Measurements from ENCODE around the gene TFAP2C. TPM values are rescaled to one million over a fixed set of nuclear protein-coding genes. Genes with fewer than 3 reads are reported as not detected.
"Not testable (repeated sequence)": the region's sequence is repeated elsewhere in the genome, so short reads cannot be mapped to it uniquely, and the experiment has no call there.

Gene TFAP2C
- total RNA-seq, 1 experiment from 2014 or later: 1.9 TPM

DNA sequence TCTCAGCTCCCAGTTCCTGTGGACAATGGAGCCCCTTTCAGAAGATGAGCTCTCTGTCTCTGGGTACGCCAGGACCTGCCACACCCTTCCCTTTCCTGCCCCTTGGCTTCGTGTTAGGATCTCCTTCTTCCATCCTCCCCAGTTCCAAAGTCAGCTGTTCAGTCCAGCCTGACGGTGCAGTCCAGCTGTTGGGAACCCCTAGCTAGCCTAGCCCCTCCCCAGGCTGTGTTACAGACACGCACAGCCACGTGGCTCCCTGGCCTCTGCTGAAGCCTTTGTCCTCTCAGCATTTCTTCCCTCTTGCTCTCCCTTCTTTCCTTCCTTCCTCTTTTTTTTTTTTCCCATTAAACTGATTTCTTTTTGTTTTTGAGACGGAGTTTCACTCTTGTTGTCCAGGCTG is 12.4 kb upstream of the TFAP2C start:
- no peak for DNase-seq (ENCODE audit: low spot score)

DNA sequence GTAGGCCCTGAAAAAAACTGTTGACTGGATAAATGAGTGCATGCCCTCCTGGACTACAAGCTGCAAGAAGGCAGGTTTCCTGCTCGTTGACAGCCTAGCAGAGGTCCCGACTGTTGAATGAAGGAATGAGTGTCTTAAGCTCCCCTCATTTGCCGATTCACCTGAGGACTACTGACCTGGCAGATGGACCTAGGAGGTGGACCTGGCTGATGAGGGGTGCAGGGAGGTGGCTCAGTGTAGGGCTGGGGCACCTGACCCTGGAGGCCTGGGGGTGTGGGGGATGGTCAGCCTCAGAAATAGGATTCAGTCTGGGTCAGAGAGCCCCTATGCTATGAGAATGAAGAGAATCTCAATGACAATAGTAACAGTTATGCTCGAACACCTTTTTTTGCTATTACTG is 11.6 kb upstream of the TFAP2C start:
- DNase-seq (ENCODE audit: low spot score): no peak

DNA sequence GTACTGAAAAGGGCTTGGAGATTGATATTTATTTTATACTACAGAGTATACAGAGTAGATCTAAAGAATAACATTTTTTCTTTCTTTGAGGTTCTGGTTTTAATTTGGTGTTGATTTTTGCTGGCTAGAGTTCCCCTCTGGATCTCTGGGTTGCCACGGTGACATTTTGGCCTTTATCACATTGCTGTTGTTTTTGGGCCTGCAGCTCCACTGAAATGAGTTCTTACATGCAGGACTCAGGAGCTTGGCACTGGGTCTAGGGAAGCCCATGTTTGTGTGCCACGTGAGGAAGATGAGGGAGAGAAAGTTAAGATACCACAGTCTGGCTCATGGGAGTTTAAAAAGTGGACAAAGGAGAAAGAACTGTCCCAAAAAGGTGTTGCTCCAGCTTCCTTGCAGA is 7.4 kb upstream of the TFAP2C start:
- DNase-seq (ENCODE audit: low spot score): no peak

DNA sequence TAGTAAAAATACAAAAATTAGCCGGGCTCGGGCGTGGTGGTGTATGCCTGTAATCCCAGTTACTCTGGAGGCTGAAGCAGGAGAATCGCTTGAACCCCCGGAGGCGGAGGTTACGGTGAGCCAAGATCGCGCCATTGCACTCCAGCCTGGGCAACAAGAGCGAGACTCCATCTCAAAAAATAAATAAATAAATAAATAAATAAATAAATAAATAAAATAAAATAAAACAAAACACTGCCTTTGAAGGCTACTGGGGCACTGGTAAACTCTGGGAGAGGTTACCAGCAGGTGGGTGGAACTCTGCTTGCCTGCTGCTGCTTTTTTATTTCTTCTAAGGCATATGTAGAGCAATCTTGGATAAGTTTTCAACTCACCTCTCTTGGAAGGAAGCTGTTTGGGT is 5.2 kb upstream of the TFAP2C start:
- not testable (repeated sequence) for DNase-seq (ENCODE audit: low spot score)

DNA sequence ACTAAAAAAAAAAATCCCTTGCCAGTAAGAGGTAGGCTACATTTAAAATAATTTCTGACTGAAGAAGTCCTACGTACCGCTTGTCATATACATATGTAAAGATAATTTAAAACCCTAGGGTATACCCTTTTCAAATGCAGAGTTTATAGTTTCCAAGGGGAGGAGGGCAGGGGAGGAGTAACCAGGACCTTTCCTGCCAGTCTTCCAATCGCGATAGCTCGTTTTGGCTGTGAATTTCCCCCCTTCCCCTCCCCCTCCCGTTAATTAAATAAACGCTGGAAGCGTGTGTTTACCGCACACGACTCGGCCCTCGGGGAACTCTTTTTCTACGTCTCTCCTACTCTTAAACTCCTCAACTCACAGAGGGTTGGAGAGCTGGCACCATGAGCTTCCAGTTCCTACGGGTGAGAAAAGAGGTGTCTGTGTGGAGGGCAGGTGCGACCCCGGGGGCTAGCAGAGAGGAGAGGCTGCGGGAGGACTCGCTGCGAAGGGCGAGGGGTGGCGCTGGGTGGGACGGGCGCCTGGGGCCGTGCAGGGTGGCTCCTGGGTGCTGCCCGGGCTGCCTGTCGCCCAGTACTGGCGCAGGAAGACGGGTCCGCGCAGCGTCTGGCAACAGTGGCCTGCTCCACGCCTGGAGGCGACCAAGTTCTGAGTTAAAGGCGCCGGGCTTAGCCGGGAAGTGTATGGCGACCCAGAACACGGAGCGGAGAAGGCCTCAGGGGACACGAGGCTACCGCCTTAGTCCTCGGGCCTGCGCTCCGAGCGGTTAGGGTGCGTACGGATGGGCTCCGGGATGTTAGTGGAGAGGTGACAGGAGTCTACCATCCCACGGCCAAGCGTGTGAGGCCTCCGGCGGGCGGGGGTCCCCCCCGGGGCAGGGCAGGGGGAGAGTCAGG is 4.1 kb upstream of the TFAP2C start:
- DNase-seq (ENCODE audit: low spot score): no peak

DNA sequence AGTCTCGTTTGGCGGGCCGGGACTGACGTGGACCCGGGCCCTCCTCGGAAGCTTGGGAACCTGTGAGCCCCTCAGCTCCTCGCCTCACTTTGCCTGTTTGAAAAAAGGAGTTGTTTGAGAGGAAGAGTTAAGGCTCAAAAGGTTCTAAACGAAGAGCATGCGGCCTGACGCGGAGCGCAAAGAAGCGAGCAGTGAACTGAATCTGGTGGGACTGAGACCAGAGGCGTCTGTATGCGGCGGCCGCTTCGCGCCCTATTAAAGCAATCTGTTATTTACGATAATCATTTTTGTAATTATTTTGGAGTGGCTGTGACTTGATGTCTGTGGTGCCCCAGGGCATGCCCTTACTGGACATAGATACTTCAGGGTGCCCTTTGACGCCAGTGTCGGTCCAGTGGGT is 3.3 kb upstream of the TFAP2C start:
- no peak for DNase-seq (ENCODE audit: low spot score)

DNA sequence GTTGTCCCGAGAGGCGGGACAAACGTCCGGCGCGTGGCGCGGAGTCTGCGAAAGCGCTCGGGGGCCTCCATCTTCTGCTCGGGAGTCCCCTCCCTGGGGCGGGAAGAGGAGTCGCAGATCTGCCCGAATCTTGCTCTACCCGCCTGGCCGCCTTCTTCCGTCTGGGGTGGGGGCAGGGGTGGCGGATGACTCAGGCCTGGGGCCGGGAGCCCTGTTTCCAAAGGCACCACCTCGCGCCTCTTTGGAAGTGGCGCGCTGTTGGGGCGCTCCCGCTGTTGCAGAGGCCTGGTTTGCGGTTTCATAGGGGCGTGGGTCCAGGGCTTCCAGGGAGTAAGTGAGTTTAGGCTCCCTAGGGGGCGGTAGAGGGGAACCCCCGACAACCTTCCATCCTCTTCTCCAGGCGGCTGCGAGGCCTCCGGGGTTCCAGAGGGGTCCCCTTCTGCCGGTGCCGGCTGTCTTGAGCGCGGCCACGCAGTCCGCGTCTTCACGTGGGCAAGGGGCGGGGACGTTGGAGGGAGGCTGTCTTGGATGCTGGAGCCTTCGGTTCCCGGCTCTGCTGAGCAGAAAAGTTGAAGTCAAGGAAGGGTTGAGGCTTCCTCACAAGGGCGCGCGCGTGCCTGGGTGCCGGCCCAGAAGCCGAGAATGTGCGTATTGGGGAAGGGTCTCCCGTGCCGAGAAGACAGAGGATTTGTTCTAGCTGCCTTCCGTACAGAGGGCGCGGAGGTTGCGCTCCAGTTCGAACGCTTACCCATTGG is 2.6 kb upstream of the TFAP2C start:
- no peak for DNase-seq (ENCODE audit: low spot score)

DNA sequence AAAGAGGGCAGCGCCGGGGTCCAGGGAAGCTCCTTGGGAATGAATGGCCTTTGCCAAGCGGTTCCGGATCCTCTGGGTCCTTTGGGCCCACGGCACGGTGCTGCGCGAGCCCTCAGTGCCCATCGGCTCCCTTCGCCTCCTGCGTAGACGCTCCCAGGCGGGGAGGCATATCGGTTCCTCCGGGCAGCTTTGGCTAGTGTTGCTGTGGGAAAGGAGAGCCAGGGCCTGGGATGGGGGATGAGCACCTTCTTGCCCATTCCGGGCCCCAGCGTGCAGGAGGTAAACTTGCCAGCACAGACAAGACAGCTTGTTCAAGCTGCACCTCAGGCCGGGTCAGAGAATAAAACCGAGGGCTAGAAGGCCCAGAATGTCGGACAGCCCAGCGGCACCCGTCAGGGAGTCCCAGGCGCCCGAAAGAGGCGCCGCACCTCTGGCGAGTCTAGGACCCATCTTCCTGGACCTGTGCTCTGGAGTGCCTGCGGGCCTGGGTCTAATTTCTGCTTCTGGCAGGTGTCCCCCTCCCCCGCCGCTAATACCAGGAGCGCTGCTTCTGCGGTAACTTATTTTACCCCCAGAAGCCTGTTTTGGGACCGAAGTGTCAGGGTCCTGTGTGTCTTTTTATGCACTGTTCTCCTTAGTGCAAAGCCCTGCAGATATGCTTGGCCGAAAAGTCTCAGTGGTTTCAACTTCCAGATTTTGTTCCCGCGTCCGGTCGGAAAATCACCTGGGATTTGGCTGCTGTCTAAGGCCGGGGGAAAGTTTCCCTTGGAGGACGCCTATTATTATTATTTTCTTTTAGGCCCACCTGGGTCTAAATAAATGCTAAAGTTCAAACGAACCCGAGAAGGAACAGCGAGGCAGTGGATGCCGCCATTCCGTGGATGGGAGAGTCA is 1.7 kb upstream of the TFAP2C start:
- no peak for DNase-seq (ENCODE audit: low spot score)

DNA sequence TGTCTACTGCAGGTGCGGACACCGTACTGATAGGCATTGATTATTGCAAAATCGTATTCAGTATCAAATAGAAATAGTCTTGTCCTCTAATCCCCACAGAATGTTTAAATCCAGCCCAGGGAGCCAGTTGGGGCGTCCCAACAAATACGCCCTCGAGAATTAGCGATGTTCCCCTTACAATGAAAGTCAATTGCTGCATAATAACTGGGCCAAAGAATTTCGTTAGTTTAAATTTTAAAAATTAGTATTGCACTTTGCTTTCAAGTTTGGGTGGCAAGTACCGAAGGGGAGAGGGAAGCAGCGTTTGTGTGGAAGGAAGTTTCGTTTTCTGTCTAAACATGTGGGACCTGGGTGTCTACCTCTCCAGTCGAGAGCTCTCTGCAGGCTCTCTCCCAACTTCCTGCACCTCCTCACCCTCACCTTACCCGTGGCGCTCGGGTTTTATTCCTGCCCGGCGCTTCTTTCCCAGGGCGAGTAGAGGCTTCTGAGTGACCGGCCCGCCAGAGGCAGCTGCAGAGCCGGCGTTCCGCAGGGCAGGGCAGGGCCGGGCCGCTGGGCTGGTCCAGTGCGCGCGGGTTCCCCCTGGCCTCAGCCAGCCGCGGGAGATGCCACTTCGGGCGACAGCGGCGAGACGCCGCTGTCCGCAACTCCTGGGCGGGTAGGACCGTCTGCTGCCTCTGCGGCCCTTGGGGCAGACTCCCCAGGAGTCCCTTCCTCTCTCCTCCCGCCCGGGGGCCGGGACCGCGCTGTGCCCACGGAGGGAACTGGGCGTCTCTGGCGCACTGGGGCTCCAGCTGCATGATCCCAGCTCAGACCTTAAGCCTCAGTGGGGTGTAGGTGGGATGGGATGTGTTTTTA is 862 bp upstream of the TFAP2C start:
- no peak for DNase-seq (ENCODE audit: low spot score)

DNA sequence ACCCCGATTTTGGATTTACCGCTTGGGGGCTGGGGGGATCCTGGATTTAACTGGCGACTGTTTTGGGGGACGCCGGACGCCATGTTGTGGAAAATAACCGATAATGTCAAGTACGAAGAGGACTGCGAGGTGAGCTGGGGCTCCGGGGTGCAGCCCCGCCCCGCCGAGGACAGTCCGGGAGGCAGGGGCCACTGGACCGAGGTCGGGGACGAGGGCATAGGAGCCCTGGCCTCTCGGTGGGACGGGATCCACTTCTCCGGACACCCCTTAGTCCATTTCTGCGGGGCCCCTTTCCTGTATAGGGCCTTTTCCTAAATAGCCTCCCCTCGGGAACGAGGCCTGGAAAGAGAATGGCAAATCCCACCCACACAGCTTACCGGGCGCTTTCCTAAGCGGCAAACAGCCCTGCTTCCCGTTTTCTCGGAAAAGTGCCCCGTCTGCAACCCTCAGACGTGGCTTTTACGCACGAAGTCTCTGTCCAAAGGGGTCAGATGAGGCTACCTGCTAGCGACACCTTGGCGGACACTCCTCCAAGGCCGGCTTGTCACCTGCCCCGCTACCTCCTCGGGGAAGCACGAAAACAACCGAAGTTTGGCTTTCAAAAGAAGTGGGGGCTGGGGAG is 469 bp downstream of the TFAP2C start:
- peak; percentile 19 for DNase-seq (ENCODE audit: low spot score)

DNA sequence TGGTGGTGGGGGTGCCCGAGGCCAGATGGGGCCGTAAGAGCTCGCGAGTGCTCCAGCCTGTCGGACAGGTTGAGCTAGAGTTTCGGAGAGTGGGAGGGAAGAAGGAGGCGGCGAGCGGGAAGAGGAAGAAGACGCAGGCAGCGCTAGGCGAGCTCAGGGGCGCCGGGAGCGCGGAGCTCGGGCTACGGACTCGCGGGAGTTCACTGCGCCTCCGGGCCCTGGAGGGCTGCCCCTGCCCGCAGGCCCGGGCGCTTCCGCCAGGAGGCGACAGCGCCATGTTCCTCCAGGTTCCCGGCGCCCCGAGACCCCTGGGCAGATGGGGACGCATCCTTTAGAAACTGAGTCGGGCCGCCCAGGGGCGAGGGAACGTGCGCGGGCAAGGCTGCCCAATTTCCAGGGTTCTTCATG is 984 bp downstream of the TFAP2C start:
- peak; percentile 61 for DNase-seq (ENCODE audit: low spot score)

DNA sequence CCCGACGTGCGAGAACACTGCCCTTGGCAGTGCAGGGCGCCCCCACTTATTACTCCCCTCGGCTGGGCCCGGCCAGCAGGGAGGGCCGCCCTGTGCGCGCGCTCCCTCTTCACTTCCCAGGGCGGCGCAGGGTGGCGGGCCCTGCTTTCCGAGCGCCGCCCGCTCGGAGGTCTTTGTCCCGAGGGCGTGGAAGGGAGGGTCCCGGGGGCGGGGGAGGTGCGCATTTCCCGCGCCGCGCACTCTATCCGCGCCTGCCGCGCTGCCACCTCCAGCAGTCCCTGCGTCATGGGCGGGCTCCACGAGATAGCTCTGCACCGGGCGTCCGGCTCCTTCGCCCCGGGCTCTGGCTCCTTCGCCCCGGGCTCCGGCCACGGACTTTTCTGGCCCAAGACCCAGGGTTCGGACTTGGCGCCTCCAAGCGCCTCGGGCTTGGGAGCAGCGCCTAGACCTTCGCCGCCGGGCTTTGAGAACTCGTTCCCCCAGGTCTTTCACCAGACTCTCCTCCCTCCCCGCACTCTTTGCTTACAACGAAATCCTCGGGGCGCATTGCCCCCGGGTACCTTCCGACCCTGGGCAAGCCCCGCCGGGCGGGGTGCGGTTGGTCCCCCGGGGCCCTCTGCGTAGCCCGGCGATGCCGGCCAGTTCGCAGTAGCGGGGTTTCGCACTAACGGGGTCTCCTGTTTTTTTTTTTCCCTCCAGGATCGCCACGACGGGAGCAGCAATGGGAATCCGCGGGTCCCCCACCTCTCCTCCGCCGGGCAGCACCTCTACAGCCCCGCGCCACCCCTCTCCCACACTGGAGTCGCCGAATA is 1.6 kb downstream of the TFAP2C start:
- no peak for DNase-seq (ENCODE audit: low spot score)

DNA sequence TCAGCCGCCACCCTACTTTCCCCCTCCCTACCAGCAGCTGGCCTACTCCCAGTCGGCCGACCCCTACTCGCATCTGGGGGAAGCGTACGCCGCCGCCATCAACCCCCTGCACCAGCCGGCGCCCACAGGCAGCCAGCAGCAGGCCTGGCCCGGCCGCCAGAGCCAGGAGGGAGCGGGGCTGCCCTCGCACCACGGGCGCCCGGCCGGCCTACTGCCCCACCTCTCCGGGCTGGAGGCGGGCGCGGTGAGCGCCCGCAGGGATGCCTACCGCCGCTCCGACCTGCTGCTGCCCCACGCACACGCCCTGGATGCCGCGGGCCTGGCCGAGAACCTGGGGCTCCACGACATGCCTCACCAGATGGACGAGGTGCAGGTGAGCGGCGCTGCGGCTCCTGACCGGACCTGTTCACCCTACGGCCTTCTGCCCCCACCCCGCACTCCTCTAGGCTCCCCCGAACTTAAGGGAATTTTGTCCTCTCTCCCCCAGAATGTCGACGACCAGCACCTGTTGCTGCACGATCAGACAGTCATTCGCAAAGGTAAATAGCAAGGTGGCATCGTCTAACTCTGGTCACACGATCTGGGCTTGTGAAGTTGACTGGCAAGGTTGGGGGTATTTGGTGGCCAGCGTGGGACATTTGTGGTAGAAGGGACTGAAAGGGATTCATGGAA is 2.3 kb downstream of the TFAP2C start:
- no peak for DNase-seq (ENCODE audit: low spot score)

DNA sequence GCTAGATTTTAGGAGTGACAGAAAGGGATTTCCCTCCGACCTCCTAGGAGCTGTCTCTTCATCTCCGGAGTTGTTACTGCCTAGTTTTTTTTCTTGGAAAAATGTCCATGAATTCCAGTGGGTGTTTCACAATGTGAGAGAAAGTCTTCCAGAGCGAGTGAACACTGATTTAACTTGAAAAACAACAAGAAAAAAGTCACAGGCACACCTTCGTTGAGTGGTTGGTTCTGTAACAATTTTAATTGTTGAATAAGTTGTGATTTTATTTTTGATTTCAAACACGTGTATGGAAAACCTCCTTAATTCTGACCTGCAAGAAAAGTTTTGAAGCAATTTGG is 2.9 kb downstream of the TFAP2C start:
- DNase-seq (ENCODE audit: low spot score): no peak

DNA sequence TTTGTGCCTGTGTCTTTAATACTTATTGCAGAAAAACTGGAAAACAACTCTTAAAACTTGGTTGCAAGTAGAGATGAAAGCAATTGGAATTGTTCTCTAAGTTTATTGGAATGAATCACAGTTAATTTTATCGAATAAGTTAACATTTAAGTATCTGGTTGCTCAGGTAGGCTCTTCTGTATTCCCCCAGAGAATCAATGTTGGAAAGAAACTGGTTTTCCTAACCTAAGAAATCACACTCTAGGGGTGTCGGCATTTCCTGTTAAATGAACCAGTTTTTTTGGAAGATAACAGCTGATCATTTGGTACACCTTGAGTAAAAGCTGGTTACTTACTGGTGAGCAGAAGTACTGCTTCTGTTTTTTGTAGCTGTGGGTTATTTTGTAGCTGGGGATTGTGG is 5.2 kb downstream of the TFAP2C start:
- no peak for DNase-seq (ENCODE audit: low spot score)

DNA sequence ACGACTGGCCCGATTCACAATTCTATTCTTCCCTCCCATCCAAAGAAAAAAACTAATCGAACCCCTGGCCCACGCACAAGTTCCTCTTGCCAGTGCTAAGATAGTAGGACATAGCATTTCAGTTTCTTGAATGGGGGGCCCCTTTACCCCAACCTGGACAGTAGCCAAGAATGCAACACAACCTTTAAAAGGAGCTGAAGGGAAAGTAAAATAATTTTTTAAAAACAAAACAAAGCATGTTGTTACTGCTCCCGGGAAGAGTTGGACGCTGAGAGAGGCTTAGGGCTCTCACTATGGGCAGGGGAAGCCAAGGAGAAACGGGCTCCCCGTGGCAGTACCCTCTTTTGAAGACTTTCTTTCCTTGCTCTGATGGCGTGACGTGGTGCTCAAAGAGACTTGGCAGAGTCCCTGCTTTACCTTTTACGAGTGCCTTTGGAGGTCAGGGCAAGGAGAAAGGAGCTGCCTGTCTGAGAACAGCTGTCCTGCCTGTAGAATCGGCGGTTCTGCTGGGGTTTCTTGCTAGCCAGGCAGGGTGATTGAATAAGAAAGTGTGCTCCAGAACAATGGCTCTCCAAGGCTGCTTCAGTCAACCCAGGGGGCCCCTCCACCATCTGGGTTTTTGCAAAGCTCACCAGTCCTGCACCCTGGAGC is 5.8 kb downstream of the TFAP2C start:
- no peak for DNase-seq (ENCODE audit: low spot score)

DNA sequence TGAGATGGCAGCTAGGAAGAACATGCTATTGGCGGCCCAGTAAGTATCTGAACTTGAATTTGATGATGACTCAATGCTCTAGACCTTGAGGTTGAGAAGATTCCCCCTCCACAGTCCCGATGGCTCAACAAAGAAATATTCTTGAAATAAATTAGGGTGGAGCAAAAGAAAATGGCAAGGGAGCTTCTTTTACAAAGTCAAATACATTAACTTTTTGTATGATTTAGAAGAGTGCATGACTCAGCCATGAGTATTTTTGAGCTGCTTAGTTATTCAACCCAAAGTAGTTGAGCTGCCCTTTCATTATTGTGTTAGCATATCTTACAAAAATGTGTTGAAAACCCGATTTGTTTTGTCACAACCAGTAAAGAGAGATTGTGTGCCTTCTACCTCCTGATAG is 7.6 kb downstream of the TFAP2C start:
- peak; percentile 76 for DNase-seq (ENCODE audit: low spot score)

DNA sequence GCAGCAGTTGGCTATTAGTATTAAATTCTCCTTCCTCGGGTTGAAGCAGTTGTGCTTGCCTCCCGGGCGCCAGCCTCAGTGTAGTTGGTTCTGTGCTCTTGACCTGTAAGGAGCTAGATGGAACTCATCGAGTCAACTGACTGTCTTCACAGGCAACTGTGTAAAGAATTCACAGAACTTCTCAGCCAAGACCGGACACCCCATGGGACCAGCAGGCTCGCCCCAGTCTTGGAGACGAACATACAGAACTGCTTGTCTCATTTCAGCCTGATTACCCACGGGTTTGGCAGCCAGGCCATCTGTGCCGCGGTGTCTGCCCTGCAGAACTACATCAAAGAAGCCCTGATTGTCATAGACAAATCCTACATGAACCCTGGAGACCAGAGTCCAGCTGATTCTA is 8.5 kb downstream of the TFAP2C start:
- no peak for DNase-seq (ENCODE audit: low spot score)

DNA sequence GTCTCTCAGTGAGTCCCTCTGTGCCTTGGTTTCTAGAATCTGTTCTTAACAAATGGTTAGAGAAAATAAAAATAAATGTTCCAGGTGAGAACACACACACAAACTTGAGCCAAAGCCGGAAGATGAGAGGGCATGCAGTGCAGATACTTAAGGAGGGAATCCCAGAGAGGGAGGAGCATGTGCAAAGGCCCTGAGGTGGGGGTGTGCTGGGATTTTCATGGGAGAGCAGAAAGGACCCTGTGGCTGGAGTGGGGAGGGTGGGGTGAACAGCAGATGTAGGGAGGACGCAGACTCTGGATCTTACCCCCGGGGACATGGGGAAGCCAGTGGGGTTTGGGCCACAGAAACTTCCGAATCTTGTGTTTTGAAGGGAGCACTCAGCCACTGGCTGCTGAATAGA is 17.5 kb downstream of the TFAP2C start:
- no peak for DNase-seq (ENCODE audit: low spot score)
